ENCODE results near the gene HS6ST2.

The HS6ST2 gene

DNA sequence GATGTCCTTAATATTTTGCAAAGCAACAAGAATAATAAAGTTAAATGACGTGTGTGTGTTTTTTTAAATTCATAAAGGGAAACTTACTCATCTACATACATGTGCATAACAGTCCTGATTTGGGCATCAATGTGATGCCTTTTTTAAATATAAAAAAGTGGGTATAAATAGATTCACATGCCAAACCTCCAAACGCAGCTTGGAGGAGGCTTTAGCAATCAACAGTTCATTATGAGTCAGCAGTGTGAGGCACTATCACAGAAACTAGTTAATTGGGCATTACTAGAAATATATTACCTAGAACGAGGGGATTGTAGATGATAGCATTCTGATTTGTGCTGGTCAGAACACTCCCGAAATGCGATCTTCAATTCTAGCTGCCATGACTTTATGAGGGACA, 115.1 kb downstream of the HS6ST2 start:
- no peak for ATAC-seq

DNA sequence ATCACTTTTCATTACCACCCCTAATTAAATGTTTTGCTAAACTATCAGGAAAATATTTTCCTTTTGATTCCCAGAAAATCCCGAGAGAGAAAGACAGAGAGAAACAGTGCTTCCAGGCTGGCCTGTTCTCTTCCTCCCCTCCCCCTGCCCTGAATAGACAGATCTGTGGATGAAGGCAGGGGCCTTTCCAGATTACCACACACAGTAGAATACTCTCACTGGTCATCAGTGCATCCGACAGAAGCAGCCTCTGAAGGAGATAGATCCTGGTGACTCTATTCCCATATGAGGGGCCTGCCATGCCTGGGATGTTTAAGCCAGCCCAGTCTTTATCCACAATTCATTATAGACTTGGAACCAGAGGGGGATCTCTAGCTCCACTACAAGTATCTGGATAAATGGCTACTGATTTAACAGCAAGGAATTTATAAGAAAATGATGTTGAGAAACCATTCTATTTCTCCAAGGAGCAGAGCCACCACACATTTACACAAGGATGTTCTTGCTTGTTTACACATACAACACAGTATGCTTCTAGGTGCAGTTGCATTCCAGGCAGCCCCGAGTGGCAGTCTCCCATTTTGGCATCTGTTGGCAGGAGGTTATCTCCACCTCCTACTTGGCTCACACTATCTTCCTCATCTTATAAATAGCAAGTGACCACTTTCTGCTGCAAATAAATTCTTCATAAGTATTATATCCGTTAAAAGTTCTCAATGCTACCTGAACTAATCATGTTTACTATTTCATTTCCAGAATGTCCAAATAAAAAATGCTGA, 115.8 kb downstream of the HS6ST2 start:
- ATAC-seq = no peak

DNA sequence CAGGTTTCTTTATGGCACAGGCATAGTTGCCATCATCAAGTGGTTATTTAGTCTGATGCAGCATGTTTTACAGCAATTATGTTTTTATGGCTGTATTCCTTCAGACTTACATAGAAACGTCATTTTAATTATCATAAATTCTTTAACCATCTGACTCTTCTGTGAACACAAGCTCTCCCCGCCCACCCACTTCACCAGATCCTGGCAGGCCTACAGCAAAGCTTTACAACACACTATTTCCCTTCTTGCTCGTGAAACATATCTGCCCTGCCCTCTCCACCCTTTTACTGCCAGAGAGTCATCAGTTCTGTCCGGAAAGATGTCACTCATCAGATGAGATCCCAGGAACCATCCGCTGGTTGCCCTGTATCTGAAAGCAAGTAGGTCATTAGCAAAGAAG, 120.5 kb downstream of the HS6ST2 start:
- no peak for ATAC-seq

DNA sequence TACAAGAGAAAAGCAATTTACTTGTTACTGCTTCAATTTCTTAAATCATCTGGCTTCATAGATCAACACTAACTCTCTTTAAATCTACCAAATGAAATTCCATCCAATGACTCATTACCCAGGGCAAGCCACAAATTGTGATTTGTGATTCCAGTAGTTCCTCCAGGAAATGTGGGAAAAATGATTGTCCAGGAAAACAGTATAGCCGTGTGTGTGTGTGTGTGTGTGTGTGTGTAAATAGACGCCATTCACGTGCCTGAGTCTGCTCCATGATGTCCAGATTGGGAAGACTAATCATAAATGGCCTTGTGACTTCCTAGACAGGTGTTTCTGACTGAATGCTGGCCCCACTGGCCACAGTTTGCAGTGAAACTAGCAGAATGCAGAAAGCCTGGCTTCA, 121.3 kb downstream of the HS6ST2 start:
- no peak for ATAC-seq

DNA sequence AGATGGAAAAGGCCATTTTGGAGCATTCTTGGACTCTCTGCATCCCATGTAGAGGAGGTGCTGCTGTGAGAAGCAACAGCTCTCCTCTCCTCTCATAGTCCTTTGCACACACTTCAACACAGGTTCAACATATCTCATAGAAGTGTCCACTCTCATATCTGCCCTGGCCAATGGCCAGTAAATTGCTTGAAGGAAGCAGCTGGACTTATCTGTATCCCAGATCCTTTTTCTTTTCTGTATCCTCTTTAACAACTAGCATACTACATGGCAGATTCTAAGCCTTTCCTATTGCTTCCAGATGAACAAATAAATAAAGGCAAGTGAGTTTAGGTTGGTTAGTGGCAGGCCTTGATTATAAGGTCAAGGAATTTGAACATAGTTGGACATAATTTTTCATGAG, 122.0 kb downstream of the HS6ST2 start:
- no peak for ATAC-seq

DNA sequence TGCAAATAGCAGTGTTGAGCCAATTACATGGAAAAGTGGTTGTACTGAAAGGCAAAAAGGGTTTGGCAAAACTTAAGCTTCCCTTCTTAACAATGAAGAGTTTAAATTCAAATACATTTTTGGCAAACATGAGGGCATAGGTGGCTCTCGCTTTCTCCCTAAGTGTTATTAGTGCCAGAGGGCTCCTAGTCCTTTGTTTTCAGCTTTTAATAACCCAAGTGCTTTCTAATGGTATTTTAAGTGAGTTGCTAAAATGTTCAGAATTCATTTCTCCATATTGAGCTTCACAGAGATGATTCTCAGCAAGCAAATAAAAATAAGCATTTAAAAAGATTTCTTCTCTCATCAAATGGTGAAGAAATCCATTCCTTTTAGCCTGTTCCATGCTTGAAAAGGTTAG, 123.7 kb downstream of the HS6ST2 start:
- no peak for ATAC-seq

DNA sequence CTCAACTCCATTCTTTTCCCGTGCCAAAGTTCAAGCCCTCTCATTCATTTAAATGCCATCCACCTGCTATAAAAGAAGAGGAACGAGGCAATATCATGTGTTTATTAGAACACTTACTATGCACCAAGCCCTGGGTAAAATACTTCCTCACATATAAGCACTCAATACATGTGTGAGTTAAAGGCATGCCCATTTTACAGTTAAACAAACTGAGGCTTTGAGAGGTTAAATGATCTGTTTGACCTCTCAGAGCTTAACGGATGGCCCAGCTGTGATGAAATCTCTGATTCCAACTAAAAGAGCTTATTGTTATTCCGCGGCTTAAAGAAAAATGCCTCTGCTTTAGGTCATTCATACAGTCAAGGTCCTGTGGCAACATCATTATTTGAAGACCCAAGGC, 124.3 kb downstream of the HS6ST2 start:
- no peak for ATAC-seq

DNA sequence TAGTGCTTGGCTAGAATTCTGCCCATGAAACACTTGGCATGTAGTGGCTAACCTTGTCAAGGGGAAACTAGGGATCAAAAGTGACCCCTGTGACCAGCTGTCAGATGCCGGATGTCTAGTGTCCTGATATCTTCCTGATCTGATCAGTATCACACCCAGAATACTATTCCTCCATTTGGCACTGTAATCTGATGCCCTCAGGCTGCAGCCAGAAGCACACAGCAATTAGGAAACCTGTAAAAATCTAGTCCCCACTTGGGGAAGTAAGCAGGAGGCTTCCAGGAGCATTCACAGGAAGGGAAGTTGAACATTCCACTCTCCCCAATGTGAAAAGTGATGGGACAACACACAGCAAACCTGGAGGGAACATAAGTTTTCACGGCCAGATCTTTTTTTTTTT, 125.1 kb downstream of the HS6ST2 start:
- ATAC-seq = no peak

DNA sequence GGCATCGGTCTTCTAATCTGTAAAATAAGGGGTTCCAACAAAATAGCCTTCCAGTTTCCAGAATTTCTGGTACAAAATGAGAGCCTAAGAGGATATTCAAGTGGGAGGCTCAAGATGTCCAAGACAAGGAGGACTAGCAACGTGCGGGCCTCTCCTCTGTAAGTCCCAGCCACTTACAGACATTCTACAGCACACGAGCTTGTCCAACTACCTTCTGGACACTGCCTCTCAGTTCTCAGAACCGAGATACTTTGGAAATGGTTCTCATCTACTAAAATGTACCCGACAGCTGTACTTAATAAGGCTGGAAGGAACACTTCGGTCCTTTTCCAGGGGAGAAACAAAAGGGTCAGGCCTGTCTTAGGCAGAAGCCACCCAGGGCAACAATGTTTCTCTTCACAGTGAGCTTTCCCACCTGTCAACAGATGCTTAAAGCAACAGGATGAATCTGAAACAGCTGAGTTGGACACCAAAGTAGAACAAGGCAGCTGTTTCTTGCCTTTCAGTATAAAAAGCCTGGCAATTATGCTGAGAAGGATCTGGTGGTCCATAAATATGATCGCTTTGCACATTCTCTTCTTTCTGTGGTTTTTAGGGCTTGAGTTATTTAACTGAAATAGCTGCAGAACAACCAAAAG, 127.0 kb downstream of the HS6ST2 start:
- no peak for ATAC-seq

DNA sequence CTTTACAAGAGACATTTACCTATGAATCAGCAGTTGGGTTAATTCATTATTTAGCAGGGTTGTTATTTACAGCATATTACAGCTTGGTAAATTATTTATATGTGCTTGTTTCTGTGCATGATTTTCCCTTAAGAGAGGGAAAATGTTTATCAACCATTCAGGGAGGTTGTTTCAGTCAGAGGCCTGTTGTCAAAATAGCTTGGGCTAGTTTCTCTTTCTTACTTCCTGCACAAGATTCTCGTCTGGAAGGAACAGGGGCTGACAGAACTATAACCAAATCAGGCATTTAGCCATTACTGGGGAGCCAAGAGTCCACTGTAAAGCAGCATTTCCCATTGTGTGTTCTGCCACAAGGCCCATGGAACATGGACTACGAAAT, 135.8 kb downstream of the HS6ST2 start:
- ATAC-seq = no peak

DNA sequence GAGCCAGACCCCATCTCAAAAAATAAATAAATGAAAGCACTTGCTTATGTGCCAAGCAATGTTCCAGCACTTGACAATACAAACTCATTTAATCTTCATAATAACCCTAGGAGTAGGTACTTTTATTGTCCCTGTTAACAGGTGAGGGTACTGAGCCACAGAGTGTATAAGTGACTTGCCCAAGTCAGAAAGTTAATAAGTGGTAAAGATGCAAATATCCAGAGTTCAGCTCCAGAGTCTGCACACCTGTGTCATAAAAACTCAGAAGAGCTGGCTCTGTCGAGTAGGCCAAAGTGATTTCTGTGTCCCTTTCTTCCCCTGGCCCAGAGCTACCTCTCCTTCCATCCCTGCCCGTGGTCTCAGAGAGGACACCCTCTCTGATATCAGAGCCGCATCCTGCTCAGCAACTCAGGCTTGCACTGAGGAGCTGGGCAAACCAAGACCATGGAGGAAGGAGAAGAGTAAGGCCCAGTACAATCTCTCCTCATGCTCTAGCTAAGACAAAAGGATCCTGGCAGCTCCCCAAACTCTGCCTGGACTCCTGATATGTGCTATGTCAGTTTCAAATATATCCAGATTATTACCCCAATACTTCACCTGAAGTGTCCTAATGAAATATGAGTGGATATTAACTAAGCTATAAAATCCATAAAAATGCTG, 136.3 kb downstream of the HS6ST2 start:
- ATAC-seq = no peak

DNA sequence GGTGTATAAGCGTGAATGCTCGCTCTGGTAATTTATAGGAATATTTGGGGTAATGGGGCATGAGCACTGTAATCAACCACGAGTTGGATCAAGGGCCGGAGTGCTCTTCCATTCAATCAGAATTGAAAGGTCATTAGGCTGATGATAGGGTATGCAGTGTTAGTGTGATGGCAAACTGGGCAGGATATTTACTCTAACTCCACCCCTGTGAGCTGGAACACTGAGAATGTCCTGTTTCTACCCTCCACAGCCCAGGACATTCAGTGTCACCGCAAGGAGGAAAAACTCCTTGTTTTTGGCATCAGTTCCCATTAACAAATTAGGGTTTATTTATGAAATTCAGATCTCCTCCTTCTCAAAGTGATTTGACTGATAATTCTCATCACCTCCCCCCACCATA, 137.8 kb downstream of the HS6ST2 start:
- ATAC-seq = no peak

DNA sequence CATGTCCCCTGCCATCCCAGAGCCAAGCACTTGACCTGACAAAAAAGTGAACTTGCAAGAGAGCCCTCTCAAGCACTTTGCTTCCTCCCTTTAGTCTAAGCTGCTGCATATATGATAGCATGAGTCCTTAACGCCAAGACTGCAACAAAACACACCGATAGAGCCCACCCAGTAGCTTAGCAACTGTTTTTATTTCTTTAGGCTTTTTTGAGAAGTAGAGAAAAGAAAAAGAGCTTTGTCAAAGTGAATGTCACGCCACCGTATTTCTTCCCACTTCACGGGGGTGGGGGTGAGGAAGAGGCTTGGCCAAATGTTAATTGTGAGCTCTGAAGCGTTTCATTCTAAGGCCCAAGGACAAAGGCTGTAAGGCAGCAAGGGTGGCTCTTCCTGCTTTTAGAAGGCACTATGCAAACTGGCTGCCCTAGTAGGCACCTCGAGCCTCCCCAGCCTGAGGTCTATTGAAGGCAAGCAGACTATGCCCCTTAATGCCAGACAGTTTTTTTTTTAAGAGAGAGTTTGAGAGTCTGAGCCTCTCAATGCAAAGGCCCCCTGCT, 138.6 kb downstream of the HS6ST2 start:
- ATAC-seq = no peak

DNA sequence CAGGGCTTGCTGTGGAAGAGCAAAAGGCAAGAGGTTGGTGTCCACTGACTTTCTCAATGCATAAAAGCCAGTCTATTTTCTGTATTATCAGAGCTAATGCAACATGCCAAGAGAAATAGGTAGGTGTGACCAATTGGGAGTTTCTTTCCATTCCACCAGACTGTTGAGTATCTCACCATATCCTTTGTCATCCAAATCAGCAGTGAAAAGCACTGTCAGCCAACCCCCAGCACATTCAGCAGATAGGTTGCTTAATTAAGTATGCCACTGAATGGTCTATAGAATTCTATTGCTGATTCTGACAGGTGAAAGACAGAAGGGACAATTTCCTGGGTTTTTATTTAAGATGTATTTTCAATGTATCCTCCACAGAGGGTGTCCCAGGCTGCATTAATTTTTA, 139.8 kb downstream of the HS6ST2 start:
- no peak for ATAC-seq

DNA sequence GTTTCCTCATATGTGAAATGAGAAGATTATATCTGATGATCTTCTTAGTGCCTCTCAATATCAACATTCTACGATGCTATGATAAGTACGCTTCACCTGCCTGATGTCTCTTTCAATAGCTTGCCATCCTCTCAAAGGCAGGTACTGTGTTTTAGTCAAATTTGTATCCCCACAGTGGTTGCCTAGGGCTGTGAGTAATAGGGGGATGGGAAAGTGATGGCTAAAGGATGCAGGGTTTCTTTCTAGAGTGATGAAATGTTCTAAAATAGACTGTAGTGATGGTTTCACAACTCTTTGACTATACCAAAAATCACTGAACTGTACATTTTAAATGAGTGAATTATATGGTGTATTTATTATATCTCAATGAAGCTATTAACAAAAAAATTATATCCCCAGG, 142.8 kb downstream of the HS6ST2 start:
- no peak for ATAC-seq

DNA sequence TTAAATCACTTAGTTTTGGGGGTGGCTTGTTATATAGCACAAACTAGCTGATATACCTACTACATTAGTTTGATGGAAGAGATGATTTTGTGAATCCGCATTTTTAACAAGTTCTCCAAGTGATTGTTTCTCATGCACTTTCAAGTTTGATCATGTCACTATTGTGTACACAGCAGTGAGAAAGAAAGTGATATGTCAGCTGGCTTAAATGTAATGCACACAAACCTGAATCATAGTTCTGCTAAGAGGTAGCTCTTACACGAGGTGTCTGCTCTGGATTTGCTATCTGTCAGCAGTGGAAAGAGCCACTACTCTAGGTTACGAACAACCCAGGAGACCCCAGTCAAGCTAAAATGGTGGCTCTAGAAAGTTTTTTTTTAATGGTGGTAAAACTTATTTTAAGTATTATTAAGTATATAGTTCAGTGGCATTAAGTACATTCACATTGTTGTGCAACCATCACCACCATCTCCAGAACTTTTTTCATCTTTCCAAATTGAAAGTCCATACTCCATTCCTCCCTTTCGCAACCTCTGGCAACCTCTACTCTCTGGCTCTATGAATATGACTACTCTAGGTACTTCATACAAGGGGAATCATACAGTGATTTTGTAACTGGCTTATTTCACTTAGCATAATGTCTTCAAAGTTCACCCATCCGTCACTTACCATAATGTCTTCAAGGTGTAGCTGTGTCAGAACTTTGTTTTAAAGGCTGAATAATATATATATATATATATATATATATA, 147.3 kb downstream of the HS6ST2 start:
- no peak for ATAC-seq

DNA sequence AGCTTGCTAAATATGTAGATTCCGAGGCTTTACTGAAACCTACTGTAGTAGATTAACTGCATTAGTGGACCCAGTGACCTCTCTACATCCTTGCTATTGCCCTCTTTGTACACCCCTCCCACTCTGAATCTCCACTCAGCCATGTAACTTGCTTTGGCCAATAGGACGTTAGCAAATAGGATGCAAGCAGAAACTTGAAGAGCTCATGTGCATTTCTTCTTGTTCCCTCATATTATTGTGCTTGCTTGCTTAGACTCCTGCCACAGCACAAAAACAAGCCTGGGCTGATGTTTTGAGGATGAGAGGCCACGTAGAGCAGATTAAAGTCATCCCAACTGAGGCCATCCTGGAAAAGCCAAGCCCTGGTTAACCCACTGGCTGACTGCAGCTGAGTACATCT, 147.9 kb downstream of the HS6ST2 start:
- ATAC-seq = no peak

DNA sequence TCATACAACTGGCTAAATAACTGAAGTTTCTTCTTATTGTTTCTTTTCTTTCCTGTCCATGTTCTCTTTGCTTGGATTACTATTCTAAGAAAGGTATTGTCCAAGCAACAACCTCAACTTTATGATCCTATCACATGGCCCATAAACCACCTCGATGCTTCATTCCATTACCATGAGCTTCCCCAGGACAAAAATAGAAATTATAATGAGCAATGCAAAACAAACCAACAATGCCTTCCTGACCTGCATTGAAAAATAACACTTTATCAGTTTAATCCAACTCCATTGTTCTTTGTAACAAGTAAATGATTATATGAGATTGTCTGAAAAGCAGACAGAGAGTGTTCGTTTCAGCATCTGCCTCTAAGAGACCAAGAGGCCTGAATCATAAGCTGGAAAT, 148.8 kb downstream of the HS6ST2 start:
- ATAC-seq = no peak

DNA sequence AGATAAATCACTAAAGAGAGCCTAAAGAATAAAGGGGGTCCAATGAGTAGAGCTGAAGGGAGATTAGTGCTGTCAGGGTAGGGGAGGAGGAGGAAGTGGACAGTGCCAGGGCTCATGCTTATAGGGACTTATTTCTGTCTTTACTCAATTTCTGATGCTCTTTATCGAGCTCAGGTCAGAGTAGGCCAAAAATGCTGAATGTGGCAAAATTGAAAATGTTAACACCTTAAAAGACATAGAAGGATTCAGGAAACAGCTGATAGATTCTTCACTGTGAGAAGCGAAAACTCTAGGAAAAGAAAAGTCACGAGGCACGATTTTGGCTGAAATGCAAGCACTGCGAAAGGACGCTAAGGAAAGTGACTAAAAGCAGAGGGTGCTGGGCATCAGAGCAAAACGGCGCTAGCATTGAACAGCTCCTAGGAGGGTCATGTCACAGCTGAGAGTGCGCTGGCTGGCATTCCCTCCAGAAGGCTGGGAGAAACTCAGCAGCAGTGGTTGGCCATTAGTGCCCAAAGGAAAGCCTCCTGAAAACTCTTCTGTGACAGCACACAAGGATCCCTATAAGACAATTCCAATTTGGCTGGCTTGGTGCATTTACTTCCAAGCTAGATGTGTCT, 150.9 kb downstream of the HS6ST2 start:
- no peak for ATAC-seq

DNA sequence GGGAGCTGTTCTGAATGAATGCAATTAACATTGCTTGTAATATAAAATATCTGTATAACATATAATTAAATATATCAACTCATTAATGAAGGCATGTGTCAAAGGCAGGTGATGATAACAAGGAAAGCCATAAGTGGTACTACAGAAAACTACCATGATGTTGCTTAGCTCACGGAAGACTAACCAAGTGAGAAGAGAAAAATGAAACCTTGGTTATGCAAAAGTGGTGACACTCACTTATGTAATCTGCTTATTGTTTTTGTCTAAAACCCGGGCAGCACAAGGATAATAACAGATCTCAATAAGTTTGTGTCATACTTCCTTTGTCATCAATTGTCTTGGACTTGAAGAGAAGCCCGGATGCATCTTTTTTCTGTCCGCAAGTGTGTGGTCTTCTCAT, 156.4 kb downstream of the HS6ST2 start:
- ATAC-seq = no peak

DNA sequence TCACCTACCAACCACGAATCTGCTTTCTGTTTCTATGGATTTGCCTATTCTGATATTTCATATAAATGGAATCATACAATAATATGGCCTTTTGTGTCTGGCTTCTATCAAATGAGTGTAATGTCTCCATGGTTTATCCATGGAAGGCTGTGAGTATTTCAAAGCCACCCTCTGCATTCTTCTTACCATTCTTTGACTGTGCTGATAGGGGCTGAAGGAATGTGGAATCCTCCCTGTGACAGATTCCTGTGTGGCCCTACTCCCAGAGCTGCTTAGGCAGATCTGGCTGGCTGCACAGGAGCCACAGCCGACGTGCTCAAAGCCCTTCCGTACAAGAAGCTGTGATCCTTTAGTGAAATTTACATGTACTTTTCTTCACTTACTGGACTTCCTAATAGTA, 163.2 kb downstream of the HS6ST2 start:
- ATAC-seq = no peak

DNA sequence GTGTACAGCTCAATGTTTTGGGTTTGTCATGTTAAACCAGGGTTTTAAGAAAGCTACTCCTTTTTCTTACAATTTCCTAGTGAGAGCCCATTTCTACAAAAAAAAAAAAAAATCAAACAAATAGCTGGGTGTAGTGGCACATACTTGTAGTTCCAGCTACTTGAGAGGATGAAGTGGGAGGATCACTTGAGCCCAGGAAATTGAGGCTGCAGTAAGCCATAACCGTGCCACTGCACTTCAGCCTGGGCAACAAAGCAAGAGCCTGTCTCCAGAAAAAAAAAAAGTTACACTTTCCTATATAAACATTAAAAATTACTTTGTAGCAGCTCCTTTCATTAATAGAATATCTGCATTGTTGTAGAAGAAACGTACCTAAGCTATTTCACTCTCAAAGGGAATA, 166.7 kb downstream of the HS6ST2 start:
- no peak for ATAC-seq

DNA sequence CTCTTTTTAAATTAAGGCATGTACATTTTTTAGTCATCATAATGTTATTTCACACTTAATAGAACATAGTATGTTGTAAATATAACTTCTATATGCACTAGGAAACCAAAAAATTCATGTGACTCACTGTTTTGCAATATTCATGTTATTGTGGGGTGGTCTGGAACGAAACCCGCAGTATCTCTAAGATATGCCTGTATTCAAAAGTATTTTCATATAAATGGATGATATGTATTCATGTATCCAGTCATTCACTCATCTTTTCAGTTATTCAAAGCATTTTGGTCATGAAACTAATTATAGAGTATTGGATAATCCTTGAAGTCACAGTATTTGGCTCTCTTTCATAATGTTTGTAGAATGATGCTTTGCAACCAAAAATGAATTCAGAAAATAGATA, 168.1 kb downstream of the HS6ST2 start:
- ATAC-seq = no peak
